HG02588 (cell line): ENCODE results near the gene ANK2.

Experiments used
- ATAC-seq: cut with Tn5 transposase; IDR thresholded peaks from one replicate; pipeline ENCODE4 v1.9.1; 2021; ENCODE audit warnings: mild to moderate bottlenecking, moderate library complexity; ENCODE audit not compliant: unreplicated experiment

The ANK2 gene

GRCh38 chr4:113273721-113274220 is 224.3 kb downstream of the ANK2 start:
- ATAC-seq = no peak

DNA sequence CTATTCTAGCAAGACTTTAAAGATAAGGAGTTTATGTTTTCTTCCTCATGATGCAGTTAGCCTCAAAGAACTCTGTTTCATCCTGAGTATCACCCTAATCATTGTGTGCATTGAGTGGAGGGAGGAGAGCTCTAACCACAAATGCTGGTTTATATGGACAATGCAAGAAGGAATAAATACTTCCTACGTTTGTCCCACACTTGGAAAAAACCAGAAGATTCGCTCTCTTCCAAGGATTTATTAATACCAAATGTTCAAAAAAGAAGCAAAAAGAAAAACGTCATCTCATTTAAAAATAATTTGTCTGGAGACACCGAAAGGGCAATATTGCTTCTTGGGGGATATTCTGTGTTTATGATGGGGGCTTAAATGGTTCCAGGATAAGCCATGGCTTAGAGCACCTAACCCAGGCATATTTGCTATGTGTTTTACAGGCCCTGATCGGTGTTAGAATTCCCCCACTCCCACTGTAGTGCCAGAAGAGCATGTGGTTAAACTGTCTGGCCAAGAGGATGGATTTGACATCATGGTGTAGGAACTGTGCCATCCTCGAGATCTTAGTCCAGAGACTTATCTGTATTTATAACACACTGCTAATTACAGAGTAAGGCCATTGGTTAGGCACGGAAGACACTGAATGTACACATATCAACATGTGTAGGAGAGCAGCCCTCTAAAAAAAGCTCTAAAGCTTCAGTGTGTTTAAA is 227.2 kb downstream of the ANK2 start:
- no peak for ATAC-seq

DNA sequence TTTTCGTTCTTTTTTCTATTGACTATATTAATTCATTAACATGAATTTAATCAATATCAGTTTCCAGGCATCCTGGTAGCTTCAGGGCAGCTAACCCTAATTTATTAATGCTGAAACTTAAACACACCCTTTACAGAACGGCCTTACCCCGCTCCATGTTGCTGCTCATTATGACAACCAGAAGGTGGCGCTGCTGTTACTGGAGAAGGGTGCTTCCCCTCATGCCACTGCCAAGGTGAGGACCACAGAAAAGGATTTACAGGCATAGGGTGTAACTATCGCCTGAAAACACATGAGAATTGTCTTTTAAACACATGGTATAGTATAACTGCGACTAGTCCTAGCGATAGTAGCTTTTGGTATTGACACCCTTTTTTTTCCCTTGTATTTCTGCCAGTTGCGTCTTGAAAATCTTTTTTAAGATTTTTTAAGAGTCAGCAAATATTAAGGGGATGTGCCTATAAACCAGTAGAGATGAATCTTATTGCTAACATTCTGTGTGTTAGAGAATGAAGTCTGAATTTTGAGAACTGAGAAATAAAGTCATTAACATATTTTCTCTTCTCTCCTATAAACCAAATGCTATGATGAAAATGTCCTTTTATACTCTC is 229.0 kb downstream of the ANK2 start:
- ATAC-seq = peak; percentile 98

- ATAC-seq = no peak
Measured at GRCh38 chr4:113285501-113285900, 236.0 kb downstream of the ANK2 start.

DNA sequence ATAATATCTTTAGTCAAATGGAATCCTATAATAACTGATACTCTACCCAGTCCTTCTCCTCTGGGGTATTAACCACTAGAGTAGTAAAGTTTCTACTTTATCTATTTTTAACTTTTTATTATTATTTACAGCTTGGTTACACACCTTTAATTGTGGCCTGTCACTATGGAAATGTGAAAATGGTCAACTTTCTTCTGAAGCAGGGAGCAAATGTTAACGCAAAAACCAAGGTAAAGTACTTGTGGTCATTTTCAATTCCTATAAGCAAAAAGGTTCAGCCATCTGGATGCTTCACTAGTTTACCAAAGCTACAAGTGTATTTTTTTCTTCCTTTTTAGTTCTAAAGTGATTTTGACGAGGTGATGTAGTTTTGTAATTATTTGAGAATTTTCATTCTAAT is 238.8 kb downstream of the ANK2 start:
- ATAC-seq = no peak

DNA sequence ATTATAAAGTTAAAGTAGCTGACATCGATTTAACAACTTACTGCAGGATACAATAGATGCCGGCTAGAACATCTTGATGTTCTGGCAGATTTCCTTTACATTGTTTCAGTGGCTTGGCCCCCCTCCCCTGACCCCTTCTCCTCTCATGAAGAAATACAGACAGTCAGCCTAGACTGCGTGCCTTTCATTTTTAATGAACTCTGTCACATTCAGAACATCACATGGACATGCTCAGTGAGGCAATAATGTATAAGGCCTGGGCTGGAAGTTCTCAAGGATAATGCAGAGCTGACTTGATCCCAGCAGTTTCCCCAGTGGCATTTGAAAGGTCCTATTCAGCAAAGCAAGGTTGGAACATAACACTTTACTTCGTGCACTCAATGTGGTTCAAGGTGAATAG is 239.2 kb downstream of the ANK2 start:
- no peak for ATAC-seq

- no peak for ATAC-seq
Measured at GRCh38 chr4:113289766-113290165, 240.3 kb downstream of the ANK2 start.

DNA sequence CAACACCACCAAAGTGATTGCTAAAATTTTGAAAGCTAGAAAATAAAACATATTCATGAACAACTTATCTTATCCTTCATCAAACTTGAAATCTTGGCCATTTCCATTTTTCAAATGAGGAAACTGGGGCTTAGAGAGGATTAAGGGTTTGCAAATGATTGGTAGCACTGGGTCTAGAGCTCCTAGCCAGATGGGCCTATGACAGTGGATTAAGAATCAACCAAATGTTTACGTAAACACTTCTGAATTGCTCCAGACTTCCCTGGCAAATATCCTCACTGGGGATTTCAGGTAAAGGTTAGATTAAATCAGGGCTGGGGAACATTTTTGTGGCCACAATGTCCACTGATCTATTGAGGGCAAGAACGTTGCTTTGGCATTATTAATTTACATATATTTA is 241.2 kb downstream of the ANK2 start:
- no peak for ATAC-seq

- ATAC-seq = no peak
Measured at GRCh38 chr4:113292371-113293042, 243.1 kb downstream of the ANK2 start.

DNA sequence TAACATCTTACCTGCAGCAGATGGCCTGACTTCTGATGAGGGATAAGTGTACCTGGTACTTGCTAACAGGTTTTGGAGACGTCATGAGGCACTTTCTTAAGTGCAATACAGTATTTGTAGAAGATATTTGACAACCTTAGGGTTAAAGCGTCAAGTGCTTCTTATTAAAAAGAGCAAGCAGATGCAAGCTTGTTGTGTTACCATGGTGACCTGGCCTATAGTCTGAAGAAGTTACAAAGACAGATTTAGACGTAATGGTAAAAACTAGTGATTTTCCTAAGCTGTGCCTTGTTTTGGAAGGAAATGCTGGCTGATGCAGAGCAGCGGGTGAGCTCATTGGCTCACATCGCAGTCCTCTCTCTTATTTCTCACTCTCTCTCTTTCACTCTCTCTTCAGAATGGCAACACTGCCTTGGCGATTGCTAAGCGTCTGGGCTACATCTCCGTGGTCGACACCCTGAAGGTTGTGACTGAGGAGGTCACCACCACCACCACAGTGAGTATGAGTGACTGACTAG is 243.6 kb downstream of the ANK2 start:
- ATAC-seq = no peak

DNA sequence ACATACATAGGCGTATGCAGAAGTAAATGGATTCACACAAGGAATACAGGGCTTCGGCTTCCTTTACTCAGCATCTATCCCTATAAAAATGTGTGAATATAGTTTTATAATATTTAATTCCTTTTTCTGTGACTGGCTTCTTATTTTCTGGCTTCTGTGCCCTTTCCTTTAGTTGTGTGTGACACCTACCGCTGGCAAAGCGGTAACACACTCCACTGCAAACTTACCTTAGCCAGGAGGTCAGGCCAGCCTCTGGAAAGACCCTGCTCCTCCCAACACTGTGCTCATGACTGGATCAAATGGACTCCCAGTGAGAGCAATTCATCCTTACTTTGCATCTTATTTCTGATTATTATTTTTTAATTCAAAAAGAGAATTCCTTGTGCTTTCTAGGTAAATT is 244.2 kb downstream of the ANK2 start:
- ATAC-seq = no peak

DNA sequence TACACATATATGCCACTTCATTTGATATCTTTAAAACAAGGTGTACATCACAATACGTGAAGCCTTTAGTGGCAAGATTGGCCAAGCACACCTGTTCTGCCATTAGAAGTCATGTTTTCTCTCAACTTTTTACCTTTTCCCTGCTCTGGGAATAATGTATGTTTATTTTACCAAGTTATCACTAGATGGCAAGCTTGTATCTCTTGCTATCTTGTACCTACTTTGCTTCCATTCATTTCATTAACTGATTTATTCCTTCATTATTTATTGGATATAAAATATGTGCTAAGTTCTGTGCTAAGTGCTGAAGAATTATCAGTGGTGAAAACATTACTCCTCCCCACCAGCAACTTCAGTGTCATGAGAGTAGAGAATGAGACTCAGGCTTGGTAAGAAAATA is 245.5 kb downstream of the ANK2 start:
- ATAC-seq = no peak

DNA sequence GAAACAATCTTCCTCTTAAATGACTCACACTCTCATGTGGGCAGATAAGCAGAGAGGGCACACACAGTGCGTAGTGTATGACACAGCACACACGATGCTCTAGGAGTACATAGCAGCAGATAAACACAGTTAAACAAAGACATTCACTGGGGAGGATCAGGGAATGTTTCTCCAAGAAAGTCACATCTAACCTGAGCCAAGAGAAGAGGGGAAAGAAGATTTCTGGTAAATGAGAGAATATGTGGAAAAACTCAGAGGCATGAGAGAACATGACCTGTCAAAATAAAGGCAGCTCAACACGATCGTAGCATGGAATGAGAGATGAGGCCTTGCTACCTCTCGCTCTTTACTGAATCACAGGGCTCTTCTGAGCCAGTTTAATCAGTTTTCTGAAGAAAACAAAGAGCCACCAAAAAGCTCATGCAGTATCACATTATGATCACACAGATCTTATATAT is 251.0 kb downstream of the ANK2 start:
- ATAC-seq = no peak

DNA sequence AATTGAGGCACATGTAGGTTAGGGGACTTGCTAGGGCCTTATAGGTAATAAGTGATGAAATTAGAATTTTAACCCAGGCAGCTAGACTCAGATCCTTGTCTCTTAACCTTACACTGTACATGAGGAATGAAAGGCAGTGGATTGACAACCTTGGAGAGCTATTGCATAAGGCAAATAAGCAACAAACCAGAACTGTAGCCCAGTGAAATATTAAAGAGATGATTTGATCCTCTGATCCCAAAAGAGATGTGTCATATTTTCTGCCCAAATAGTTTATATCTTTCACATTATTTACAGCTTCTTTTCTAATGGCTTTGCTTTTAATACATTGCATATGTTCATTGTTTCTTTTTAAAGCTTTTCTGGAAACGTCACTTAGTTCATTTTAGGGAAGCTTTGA is 252.6 kb downstream of the ANK2 start:
- no peak for ATAC-seq

DNA sequence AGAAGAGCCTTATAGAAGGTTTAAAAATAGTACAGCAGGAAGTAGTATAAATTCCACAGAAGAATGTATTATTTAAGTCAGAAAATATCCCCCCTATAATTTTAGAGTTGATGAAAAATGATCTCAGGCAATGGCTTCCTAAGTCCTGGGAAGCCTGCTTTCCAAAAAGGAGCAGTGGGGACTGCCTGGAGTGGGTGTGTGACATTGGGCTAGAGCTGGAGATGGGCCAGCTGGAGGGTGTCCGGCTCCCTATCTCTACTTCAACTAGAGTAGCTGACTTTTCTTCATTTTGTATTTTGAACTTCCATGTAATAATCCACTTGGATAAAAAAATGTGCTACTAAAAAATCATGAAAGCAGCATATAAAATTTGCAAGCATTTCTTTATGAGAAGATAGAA is 253.9 kb downstream of the ANK2 start:
- no peak for ATAC-seq

DNA sequence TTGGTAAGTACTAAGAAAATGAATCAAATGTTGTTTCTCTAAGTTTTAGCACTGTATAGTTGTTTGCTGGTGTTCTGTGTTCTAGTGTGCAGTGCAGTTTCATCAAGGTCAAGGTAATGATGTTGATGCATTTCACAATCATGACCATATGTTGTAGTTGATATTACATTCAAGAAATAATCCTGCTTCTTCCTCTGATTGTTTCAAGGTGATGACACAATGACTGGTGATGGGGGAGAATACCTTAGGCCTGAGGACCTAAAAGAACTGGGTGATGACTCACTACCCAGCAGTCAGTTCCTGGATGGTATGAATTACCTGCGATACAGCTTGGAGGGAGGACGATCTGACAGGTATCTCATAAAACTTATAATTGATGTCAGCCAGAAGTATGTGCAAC is 261.6 kb downstream of the ANK2 start:
- no peak for ATAC-seq

DNA sequence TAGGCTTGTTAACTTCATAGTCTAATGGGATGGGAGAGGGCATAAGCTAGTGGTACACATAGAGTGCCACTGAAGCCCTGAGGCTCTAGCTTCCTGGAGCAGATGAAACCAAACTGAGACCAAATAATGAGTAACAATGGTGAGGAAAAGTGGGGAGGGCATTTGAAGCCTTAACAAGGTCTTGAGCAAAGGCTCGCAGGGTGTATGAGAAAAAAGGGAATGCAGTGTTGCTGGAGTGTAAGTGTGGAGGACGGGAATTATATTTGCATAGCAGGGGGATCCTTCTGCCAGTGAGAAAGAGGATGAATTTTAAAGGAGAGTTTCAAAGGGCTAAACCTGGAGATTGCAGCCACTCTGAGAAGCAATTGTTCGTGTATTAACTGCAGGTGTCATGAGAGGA is 263.1 kb downstream of the ANK2 start:
- no peak for ATAC-seq

DNA sequence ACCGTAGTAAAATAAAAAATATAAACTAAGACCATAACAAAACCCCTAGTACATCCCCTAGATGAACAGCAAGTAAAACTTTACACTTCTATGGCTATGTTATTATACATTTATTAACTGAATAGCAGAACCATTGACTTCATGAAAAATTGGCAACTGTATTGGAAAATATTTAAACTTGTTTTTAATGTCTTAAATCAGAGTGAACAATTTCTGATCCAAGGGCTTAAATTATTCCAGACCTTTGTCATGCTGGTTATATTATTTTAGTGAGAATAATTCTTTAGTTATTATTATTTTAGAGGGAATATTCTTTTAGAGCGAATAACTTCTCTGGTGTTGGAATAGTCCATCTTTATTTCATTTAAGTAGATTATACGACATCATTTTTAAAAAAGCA is 265.0 kb downstream of the ANK2 start:
- ATAC-seq = no peak

- peak; percentile 97 for ATAC-seq
Measured at GRCh38 chr4:113316879-113317278, 267.4 kb downstream of the ANK2 start.

- no peak for ATAC-seq
Measured at GRCh38 chr4:113317523-113317922, 268.1 kb downstream of the ANK2 start.

GRCh38 chr4:113322736-113323135 is 273.3 kb downstream of the ANK2 start:
- ATAC-seq = no peak
